Duodenal mucosa (tissue), 2 donors: ENCODE results near the gene SUSD3.
A peak's percentile ranks its signal among the peaks of the same experiment; 100 is the strongest.

Experiments
- H3K27ac ChIP-seq: one replicate; pipeline ENCODE4 v1.7.0; 2013; ENCODE audit warnings: low read depth, low read length
- H3K27me3 ChIP-seq, 2 donors: one replicate each; pipeline ENCODE4 v1.7.0; 2013; ENCODE audit warnings: low read length in 2 of 2, control low read depth in 1 of 2; ENCODE audit not compliant: insufficient read depth in 2 of 2, control insufficient read depth in 1 of 2
- H3K36me3 ChIP-seq, 2 donors: one replicate each; pipeline ENCODE4 v1.7.0; 2013; ENCODE audit warnings: low read length in 2 of 2, control low read depth in 1 of 2; ENCODE audit not compliant: insufficient read depth in 2 of 2, control insufficient read depth in 1 of 2
- H3K4me1 ChIP-seq, 2 donors: one replicate each; pipeline ENCODE4 v1.7.0; 2013; ENCODE audit warnings: low read length in 2 of 2, control low read depth in 1 of 2; ENCODE audit not compliant: insufficient read depth in 2 of 2, control insufficient read depth in 1 of 2
- H3K4me3 ChIP-seq, 2 donors: one replicate each; pipeline ENCODE4 v1.7.0; 2013; ENCODE audit warnings: low read length in 2 of 2, low read depth in 1 of 2
- H3K9ac ChIP-seq, 2 donors: one replicate each; pipeline ENCODE4 v1.7.0; 2013; ENCODE audit warnings: low read length in 2 of 2, low read depth in 1 of 2
- H3K9me3 ChIP-seq, 2 donors: one replicate each; pipeline ENCODE4 v1.7.0; 2013; ENCODE audit warnings: low read length in 2 of 2, control low read depth in 1 of 2; ENCODE audit not compliant: control insufficient read depth in 1 of 2

Gene SUSD3

GRCh38 chr9:93130861-93131481 lies 72.5 kb downstream of the SUSD3 start:
- Histone ChIP-seq H3K9ac (peak overlapping the region; percentile 47 to 91), H3K4me3 (peak overlapping the region in 1 of 2 donors; percentile 35), H3K4me1 (peaks cover 63 to 73% of the 10 kb centered on the region in 2 donors), H3K27ac (peak overlapping the region; percentile 56), H3K27me3 (no peaks in the 10 kb centered on the region), H3K36me3 (peaks cover 0 to 4% of the 10 kb centered on the region in 2 donors), H3K9me3 (no peaks in the 10 kb centered on the region)

- Histone ChIP-seq H3K36me3 (no peaks in the 10 kb centered on the region), H3K4me3 (peak overlapping the region; percentile 35 to 76), H3K4me1 (peaks cover 56 to 67% of the 10 kb centered on the region in 2 donors), H3K9me3 (no peaks in the 10 kb centered on the region), H3K27me3 (no peaks in the 10 kb centered on the region), H3K27ac (peak overlapping the region; percentile 97), H3K9ac (peak overlapping the region; percentile 79 to 91)
Observed at GRCh38 chr9:93131599-93132286, 73.2 kb downstream of the SUSD3 start.

- Histone ChIP-seq H3K4me1 (peaks cover 49 to 61% of the 10 kb centered on the region in 2 donors), H3K27me3 (no peaks in the 10 kb centered on the region), H3K9me3 (no peaks in the 10 kb centered on the region), H3K4me3 (peak overlapping the region; percentile 76 to 83), H3K36me3 (no peaks in the 10 kb centered on the region), H3K27ac (peak overlapping the region; percentile 97), H3K9ac (peak overlapping the region; percentile 79 to 91)
Observed at GRCh38 chr9:93132287-93132927, 73.9 kb downstream of the SUSD3 start.

- H3K9me3 ChIP-seq = no peaks in the 10 kb centered on the region
- peaks cover 49 to 61% of the 10 kb centered on the region in 2 donors for H3K4me1 ChIP-seq
- H3K36me3 ChIP-seq = no peaks in the 10 kb centered on the region
- H3K4me3 ChIP-seq = peak overlapping the region; percentile 76 to 83
- no peaks in the 10 kb centered on the region for H3K27me3 ChIP-seq
- peak overlapping the region; percentile 79 to 91 for H3K9ac ChIP-seq
- peak overlapping the region; percentile 97 for H3K27ac ChIP-seq
Observed at GRCh38 chr9:93132946-93133680, 74.6 kb downstream of the SUSD3 start.

GRCh38 chr9:93133681-93134014 lies 75.1 kb downstream of the SUSD3 start:
- Histone ChIP-seq H3K27me3 (no peaks in the 10 kb centered on the region), H3K9ac (peak overlapping the region; percentile 79 to 91), H3K27ac (peak overlapping the region; percentile 97), H3K4me1 (peaks cover 49 to 61% of the 10 kb centered on the region in 2 donors), H3K9me3 (peaks cover 0 to 2% of the 10 kb centered on the region in 2 donors), H3K4me3 (peak overlapping the region; percentile 76 to 83), H3K36me3 (no peaks in the 10 kb centered on the region)

- H3K9ac ChIP-seq = peak within 1 kb of the TSS; percentile 91 to 95
- H3K36me3 ChIP-seq = no peaks in the 10 kb centered on the region
- H3K9me3 ChIP-seq = peaks cover 0 to 2% of the 10 kb centered on the region in 2 donors
- H3K27ac ChIP-seq = peak within 1 kb of the TSS; percentile 97
- H3K4me3 ChIP-seq = peak within 1 kb of the TSS; percentile 81 to 83
- H3K27me3 ChIP-seq = no peaks in the 10 kb centered on the region
- H3K4me1 ChIP-seq = peaks cover 49 to 61% of the 10 kb centered on the region in 2 donors
Observed at GRCh38 chr9:93134015-93134739, 75.7 kb downstream of the SUSD3 start, which contains the start of gene NINJ1. Gene NINJ1, minus strand, starts transcription at chr9:93134251. Its CDS starts 34 bp downstream, at chr9:93134217.
